PC-9 (cell line): Measurements from ENCODE around the gene TMEM200C. TPM values are rescaled to one million over a fixed set of nuclear protein-coding genes. Genes with fewer than 3 reads are reported as not detected.

Source experiments
- BruUV-seq: library from RNA; stranded (reverse); fragments of 400-500 nt; replicated peaks from 2 replicates; lab custom pipeline; 2021; lab: Mats Ljungman, UMichigan
- CTCF ChIA-PET: fragments of 300-600 bp; sonication (Branson Sonifier 250); formaldehyde crosslinking; loops from one replicate; lab custom pipeline; 2022; ENCODE audit warnings: antibody characterized with exemption; lab: Charles Lee
- POLR2A ChIA-PET: fragments of 300-600 bp; sonication (Branson Sonifier 250); formaldehyde crosslinking; loops from one replicate; lab custom pipeline; 2022; ENCODE audit warnings: antibody characterized with exemption; ENCODE audit not compliant: unreplicated experiment; lab: Charles Lee
- DNase-seq, 2 experiments: peaks; one replicate each; pipeline versions ENCODE4 v3.0.0 to v3.0.0-alpha.2; 2015 to 2022; ENCODE audit warnings: mixed read lengths in 1 of 2
- H2AFZ ChIP-seq: fragments of 200-600 bp; sonication (generic); 2 replicates; pipeline ENCODE4 v1.8.1; 2017; ENCODE audit warnings: antibody characterized with exemption
- H3F3A ChIP-seq: fragments of 200-600 bp; sonication (generic); 2 replicates; pipeline ENCODE4 v1.8.1; 2017; ENCODE audit warnings: antibody characterized with exemption, mild to moderate bottlenecking, low read depth; ENCODE audit not compliant: insufficient read depth
- H3K27ac ChIP-seq: fragments of 200-600 bp; sonication (generic); 2 replicates; pipeline ENCODE4 v1.6.1; 2016; ENCODE audit warnings: mixed run types
- H3K27me3 ChIP-seq: fragments of 200-600 bp; sonication (generic); 2 replicates; pipeline ENCODE4 v1.6.1; 2016; ENCODE audit warnings: low read depth, mixed run types; ENCODE audit not compliant: insufficient read depth
- H3K36me3 ChIP-seq: fragments of 200-600 bp; sonication (generic); 2 replicates; pipeline ENCODE4 v1.6.1; 2016; ENCODE audit warnings: low read depth, mixed run types
- H3K4me1 ChIP-seq: fragments of 200-600 bp; sonication (generic); replicated peaks from 2 replicates; pipeline ENCODE4 v1.6.1; 2016; ENCODE audit warnings: mixed run types; ENCODE audit not compliant: insufficient read depth
- H3K4me2 ChIP-seq: fragments of 200-600 bp; sonication (generic); 2 replicates; pipeline ENCODE4 v1.6.1; 2017; ENCODE audit warnings: mixed run types
- H3K4me3 ChIP-seq: fragments of 200-600 bp; sonication (generic); 2 replicates; pipeline ENCODE4 v1.6.1; 2016; ENCODE audit warnings: mixed run types
- H3K79me2 ChIP-seq: fragments of 200-600 bp; sonication (generic); 2 replicates; pipeline ENCODE4 v1.6.1; 2017; ENCODE audit warnings: low read depth, mixed run types
- H3K9me2 ChIP-seq: fragments of 200-600 bp; sonication (generic); 2 replicates; pipeline ENCODE4 v1.8.1; 2017; ENCODE audit warnings: mild to moderate bottlenecking; ENCODE audit not compliant: insufficient read depth
- H3K9me3 ChIP-seq: fragments of 200-600 bp; sonication (generic); 2 replicates; pipeline ENCODE4 v1.8.1; 2016; ENCODE audit warnings: low read depth; ENCODE audit not compliant: insufficient read depth
- H4K20me1 ChIP-seq: fragments of 200-600 bp; sonication (generic); 2 replicates; pipeline ENCODE4 v1.8.1; 2017; ENCODE audit not compliant: insufficient read depth
- EZH2 ChIP-seq: fragments of 200-600 bp; sonication (generic); IDR thresholded peaks from 2 replicates; pipeline ENCODE4 v1.8.0; 2017; ENCODE audit warnings: antibody characterized with exemption, low read depth
- intact Hi-C: fragments of 100-400 bp; cut with micrococcal nuclease; formaldehyde crosslinking; loops from one replicate; pipeline ENCODE4 v1.10.0; 2022; ENCODE audit not compliant: unreplicated experiment
- total RNA-seq: library from RNA; stranded (reverse); gene quantifications from 2 replicates; pipeline ENCODE4 v1.2.3, GENCODE V29; 2021
- TF ChIP-seq, protein P1 (sequence below): fragments of 200-600 bp; sonication (generic); conservative IDR thresholded peaks from 2 replicates; pipeline ENCODE4 v1.6.1; 2017; ENCODE audit warnings: mixed run types, antibody characterized with exemption, mild to moderate bottlenecking, moderate library complexity

The TMEM200C gene
- total RNA-seq, 1 experiment from 2014 or later, result not detected

DNA sequence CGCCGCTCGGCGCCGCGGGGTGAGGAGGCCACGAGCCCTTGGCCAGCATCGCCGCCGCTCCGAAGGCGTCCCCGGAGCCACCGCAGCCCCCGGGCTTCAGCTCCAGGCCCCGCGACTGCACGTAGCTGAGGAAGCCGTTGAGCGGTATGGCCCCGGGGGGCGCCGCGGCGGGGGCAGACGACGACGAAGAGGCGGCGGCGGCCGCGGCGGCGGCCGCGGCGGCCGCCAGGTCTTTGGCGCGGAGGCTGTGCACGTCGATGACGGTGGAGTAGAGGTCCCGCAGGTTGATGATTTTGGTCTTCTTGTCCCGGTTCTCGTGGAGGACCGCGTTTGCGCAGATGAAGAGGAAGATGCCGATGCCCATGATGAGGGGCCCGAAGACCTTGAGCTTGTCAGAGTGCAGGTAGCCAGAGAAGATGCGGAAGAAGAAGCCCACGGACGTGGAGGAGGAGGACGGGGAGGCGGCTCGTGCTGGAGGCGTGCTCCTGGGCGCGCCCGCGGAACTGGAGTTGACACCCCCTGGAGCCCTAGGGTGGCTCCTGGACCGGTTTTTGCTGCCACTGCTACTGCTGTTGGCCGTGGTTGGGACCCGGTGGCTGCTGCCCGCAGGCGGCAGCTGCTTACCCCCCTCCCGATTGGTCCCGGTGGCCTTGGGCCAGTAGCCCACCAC is 4.0 kb downstream of the TMEM200C start:
- H4K20me1 ChIP-seq, result no peaks in the 10 kb centered on the region
- H3K36me3 ChIP-seq, result no peaks in the 10 kb centered on the region
- H2AFZ ChIP-seq, result no peak overlapping the region
- POLR2A ChIA-PET, result no interaction called here
- intact Hi-C loops, result no loop called here
- H3K4me3 ChIP-seq, result no peak overlapping the region
- no peaks in the 10 kb centered on the region for H3F3A ChIP-seq
- H3K79me2 ChIP-seq, result no peaks in the 10 kb centered on the region
- H3K27me3 ChIP-seq, result no peaks in the 10 kb centered on the region
- no peak overlapping the region for H3K27ac ChIP-seq
- CTCF ChIA-PET, result no interaction called here
- no TSS peak for BruUV-seq
- no peaks in the 10 kb centered on the region for H3K4me1 ChIP-seq
- H3K9me2 ChIP-seq, result no peaks in the 10 kb centered on the region
- DNase-seq, result no peak
- TF ChIP-seq, protein P1, sequence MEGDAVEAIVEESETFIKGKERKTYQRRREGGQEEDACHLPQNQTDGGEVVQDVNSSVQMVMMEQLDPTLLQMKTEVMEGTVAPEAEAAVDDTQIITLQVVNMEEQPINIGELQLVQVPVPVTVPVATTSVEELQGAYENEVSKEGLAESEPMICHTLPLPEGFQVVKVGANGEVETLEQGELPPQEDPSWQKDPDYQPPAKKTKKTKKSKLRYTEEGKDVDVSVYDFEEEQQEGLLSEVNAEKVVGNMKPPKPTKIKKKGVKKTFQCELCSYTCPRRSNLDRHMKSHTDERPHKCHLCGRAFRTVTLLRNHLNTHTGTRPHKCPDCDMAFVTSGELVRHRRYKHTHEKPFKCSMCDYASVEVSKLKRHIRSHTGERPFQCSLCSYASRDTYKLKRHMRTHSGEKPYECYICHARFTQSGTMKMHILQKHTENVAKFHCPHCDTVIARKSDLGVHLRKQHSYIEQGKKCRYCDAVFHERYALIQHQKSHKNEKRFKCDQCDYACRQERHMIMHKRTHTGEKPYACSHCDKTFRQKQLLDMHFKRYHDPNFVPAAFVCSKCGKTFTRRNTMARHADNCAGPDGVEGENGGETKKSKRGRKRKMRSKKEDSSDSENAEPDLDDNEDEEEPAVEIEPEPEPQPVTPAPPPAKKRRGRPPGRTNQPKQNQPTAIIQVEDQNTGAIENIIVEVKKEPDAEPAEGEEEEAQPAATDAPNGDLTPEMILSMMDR, result no peak
- TF ChIP-seq EZH2, result no peak
- H3K4me2 ChIP-seq, result no peak overlapping the region
- H3K9me3 ChIP-seq, result no peaks in the 10 kb centered on the region

DNA sequence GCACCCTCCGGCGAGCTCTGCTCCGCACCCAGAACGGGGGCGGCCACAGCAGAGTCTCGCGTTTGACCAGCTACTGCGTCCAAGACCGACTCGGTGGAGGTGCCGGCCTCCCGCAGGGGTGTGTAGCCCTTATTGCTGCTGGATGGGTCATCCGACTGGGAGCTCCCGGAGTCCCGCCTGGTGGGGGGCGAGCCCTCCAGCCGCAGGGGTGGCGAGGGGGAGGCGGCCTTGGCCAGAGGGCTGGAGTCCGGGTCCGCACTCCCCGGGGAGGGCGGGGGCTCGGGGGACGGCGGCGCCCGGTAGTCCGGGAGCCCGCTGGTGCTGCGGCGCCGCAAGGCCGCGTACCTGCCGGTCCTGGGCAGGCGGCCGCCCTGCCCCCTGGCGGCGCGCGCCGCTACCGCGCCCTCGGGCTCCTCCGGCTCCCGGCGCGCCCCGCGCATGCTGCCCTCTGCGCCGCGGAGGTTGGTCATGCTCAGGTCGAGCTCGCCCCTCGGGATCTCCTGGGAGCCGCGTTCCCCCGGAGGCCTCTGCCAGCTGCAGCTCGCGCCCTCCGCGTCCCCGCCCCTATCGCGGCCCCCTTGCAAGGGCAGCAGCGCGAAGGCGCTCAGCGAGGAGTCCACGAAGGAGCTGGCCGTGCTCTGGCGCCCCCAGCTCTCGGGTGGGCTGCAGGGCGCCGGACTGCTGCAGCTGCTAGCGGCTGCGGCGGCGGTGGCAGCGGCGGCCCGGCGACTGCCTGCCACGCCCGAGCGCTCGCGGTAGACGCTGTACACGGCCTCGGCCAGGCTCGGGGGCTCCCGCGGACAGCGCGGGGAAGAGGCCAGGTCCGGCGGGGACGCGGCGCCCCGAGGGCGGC is 4.8 kb downstream of the TMEM200C start:
- no peak for DNase-seq

DNA sequence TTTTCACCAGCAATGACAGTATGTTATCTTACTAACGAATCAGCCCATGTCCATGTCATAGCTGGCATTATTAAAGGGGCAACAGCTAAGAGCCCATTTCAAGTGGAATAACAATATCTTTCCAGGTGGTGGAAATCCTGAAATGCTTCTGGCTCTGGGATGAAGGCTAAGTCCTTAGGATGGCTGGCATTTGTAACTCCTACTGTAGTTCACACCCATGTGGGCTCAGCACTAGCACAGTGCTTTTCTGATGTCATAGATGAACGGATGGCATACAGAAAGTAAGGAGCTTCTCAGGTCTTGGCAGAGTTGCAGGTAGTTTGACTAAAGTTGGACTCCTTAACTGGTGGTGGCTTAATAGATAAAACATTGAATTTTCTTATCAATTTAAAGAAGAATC is 10.0 kb downstream of the TMEM200C start:
- no peak for DNase-seq
- H3K4me2 ChIP-seq, result no peak overlapping the region
- no peaks in the 10 kb centered on the region for H4K20me1 ChIP-seq
- H3K27me3 ChIP-seq, result no peaks in the 10 kb centered on the region
- intact Hi-C loops, result no loop called here
- BruUV-seq, result no TSS peak
- no peak overlapping the region for H2AFZ ChIP-seq
- no peak overlapping the region for H3K4me3 ChIP-seq
- TF ChIP-seq EZH2, result no peak
- TF ChIP-seq, protein P1, result no peak
- ChIA-PET POLR2A (no interaction called here), CTCF (no interaction called here)
- H3K9me2 ChIP-seq, result no peaks in the 10 kb centered on the region
- no peaks in the 10 kb centered on the region for H3F3A ChIP-seq
- no peaks in the 10 kb centered on the region for H3K79me2 ChIP-seq
- H3K4me1 ChIP-seq, result no peaks in the 10 kb centered on the region
- no peaks in the 10 kb centered on the region for H3K9me3 ChIP-seq
- no peaks in the 10 kb centered on the region for H3K36me3 ChIP-seq
- no peak overlapping the region for H3K27ac ChIP-seq

More for the DNA sequence above, 4.8 kb downstream of the TMEM200C start:
- Histone ChIP-seq H3K36me3 (no peaks in the 10 kb centered on the region), H3K9me2 (no peaks in the 10 kb centered on the region), H3K9me3 (no peaks in the 10 kb centered on the region), H3F3A (no peaks in the 10 kb centered on the region), H3K27ac (no peak overlapping the region), H3K79me2 (no peaks in the 10 kb centered on the region), H3K4me3 (no peak overlapping the region), H3K27me3 (no peaks in the 10 kb centered on the region), H3K4me1 (no peaks in the 10 kb centered on the region), H3K4me2 (no peak overlapping the region), H2AFZ (no peak overlapping the region), H4K20me1 (no peaks in the 10 kb centered on the region)
- intact Hi-C loops, result no loop called here
- TF ChIP-seq, protein P1, result no peak
- no peak for TF ChIP-seq EZH2
- POLR2A ChIA-PET, result no interaction called here
- no TSS peak for BruUV-seq
- CTCF ChIA-PET, result no interaction called here
